WTC11 (cell line): ENCODE measurements around the gene IL24.

ENCODE experiments used
- AR ChIP-seq: fragments of 250-450 bp; sonication (Bioruptor Pico); IDR thresholded peaks from 2 replicates; pipeline ENCODE4 v1.9.0; 2021; ENCODE audit warnings: mild to moderate bottlenecking
- CTCF ChIP-seq: fragments of 200-600 bp; IDR thresholded peaks from 2 replicates; pipeline ENCODE4 v1.8.0; 2022; ENCODE audit warnings: antibody characterized with exemption
- FOXJ3 ChIP-seq: sonication (generic); formaldehyde crosslinking; IDR thresholded peaks from 2 replicates; pipeline ENCODE4 v1.9.0; 2021; ENCODE audit warnings: missing genetic modification reagents, mild to moderate bottlenecking, borderline replicate concordance
- ZMAT4 ChIP-seq: fragments of 250-450 bp; sonication (Bioruptor Pico); IDR thresholded peaks from 2 replicates; pipeline ENCODE4 v1.9.0; 2021; ENCODE audit warnings: mild to moderate bottlenecking

GRCh38 chr1:206905295-206906164 is 8.3 kb downstream of the IL24 start:
- TF ChIP-seq FOXJ3: no peak
- no peak for TF ChIP-seq AR (CRISPR knock-in tag)
- no peak for TF ChIP-seq CTCF
- no peak for TF ChIP-seq ZMAT4 (CRISPR knock-in tag)
